GM19035 (cell line): ENCODE results near the gene MACIR.

ENCODE experiments used
- ATAC-seq: cut with Tn5 transposase; IDR thresholded peaks from one replicate; pipeline ENCODE4 v1.9.1; 2021; ENCODE audit not compliant: unreplicated experiment

MACIR gene

DNA sequence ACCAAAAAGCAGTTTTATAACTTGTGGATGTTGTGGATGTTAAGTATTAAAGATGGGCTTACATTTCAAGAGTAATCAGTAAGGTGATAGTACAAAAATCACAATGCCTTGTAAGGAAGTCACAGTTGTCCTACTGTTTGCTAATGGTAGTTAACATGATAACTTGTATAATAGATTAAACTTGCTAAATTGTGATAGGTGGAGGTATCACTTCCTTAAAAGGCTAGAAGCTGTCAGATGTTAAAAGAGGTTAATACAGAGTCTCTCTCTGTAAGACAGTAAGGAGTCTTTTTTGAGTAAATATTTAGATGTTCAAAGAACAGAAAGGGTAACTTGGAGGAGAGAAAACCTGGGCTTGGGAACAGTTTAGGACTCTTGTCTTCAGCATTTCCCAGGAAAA lies 14.2 kb upstream of the MACIR start:
- no peak for ATAC-seq

DNA sequence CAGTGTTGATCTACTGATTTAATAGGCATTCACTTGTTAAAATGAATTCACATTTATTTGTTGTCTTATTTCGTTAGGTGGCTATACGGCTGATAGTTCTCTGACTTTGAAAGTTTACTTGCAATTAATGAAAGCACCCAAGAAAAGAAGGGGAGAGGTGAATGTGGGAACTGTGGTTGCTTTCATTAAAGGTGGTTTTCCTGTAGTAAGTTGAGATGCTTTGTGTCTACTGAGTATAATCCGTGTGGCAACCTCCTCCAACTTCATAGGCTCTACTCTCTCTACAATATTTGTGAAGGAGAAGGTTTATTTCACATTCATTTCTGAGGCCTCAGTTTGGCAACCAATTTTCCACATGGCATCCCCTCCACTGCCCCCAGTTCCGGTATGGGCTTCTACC lies 12.8 kb upstream of the MACIR start:
- no peak for ATAC-seq

DNA sequence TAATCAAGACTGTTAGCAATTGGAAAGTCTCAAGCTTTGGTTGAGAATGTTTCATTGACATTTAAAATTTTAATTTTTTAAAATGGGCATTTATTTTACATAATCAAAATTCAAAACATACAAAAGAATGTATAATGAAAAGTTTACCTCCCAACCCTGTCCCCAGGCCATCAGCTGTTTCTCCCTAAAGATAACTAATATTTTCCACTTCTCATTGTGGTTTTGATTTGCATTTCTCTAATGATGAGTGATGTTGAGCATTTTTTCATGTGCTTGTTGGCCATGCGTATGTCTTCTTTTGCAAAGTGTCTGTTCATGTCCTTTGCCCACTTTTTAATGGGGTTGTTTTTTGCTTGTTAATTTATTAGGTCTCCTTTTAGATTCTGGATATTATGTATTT lies 11.4 kb upstream of the MACIR start:
- no peak for ATAC-seq

DNA sequence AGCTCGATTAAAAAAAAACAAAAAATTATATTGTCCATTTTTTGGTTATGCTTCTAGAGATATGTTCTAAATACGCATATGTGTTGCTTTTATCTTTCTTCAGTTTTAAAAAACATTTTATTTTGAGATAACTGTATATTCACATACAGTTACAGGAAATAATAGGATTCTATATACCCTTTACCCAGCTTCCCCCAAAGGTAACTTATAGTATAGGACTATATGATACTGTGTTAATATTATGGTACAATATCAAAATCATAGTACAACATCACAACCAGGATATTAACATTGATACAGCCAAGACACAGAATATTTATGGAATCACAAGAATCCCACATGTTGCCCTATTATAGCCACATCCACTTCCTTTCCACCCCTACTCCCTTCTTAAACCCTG lies 9.5 kb upstream of the MACIR start:
- ATAC-seq, result no peak

DNA sequence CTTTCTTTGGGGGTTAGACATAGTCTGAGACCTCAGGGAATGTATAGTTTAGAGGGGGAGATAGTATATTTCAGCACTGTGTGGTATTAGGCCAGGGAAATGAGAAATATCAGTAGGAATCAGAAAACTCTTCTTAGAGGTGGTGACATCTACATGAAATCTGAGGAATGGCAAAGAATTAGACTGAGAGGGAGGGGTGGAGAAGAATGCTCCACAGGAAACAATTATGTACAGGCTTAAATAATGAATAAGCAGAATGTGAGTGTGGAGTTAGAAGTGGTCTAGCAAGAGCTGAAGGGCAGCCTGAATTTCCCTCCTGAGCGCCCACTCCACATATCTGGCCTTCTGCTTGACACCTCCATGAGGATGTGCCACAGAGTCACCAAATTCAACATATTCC lies 3.6 kb upstream of the MACIR start:
- no peak for ATAC-seq

DNA sequence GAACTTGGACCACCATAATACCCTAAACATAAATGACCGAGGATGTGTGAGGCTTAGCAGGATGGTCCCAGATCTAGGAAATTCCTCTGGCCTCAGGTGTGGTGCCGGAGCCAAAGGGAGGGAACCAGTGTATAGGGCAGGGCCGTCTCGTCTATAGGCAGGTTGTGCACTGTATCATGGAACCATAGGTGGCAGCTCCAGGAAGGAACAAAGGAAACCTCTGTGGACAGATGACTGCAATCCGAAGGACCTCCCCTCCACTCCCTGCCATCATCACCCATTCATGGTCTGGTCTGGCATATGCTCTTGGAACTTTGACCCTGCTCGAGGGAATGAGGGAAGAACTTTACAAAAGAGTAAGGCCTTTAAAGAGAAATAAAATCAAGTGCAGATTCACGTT lies 2.9 kb upstream of the MACIR start:
- no peak for ATAC-seq

DNA sequence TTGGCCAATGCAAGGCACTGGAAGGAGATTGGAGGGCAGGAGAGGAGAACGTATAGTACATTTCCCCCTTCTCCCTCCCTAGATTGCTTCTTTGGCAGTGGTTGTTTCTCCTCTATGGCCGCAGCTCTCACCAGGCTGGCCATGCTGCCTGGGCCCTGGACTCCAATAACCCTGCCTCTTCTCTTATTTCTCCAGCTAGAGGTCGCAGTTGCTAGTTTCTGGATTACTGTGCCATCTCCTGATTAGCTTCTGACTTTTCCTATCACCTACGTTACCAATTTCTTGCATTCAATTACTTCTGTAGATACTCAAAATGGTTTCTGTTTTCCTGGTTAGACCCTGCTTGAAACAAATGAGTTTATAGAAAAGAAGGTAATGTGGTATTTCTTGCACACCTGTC lies 2.4 kb upstream of the MACIR start:
- ATAC-seq, result no peak

DNA sequence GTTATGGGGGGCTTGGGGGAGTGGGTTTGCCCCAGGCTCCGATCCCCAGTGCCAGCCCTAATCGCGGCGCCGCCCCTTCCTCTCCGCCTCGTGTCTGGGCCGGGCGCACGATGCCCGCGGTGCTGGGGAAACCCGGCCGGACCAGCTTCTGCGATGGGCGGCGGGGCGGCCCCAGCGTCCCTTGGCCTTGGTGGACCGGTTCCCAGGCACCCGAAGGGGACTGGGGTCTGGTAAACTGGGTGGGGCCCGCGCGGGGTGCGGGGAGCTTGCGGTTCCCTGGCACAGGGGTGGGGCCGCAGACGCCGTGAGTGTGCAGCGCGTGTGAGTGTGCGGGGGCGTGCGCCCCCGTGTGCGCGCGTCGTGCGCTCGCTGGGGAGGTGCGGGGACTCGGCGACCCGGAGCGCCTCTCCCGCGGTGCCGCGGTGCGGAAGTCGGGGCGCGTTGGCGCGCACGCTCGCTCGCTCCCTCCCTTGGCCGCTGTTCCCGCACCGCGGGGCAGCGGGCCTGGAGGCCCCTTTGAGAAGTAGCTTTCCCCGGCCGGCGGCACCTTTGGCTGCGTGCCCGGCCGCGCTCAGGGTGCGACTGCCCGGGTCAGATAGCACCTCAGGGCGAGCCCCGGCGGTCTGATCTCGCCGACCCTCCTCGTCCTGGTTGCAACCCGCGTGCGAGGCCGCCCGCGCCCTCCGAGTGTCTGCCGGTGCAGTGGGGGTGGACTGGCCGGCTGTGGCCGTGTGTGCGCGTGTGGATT lies 568 bp downstream of the MACIR start:
- ATAC-seq, result peak; percentile 44

DNA sequence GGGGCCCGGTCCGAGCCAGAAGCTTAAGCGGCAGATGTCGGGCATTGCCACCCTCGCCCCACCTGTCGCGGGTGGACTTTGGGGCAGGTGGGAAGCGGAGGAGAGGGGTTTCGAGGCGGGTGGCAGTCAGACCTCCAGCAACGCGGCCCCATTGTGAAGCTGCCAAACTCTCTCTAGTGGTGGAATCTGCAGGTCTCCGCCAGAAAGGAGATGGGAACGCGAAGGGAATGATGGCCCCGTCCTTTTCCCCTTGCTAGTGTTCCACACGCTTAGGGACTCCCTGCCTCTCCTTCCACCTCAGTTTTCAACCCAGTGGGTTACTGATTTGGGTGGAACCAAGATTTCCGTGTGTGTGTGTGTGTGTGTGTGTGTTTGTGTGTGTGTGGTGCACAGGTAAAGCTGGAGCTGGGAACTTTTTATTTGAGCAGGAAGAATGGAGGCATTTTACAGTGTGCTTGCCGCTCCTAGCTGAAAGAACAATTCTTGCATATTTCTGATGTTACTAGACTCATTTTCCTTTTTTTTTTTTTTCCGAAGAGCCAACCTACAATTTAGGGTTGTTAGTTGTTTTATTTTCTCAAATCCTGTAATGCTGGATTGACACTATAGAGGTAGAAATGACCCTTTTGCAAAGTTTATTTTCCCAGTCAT lies 1.3 kb downstream of the MACIR start:
- ATAC-seq, result no peak

DNA sequence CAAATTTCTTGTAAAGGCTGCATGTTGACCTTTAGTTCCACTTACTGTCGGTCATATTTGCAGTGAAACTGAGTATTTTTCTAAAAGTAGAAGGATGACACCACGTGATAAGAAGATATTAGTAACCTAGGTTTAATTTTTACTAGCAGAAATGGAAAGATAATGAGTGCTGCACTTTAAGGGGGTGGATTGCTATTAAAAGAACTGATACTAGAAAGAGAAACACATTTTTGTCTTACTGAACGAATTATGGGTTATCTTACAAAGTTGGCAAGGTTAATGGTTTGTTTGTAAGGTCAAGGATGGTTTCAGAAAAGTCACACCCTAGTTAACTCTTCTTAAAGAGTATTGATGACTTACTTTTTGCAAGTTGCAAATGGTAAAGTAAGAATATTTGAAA lies 2.4 kb downstream of the MACIR start:
- ATAC-seq, result peak; percentile 32

DNA sequence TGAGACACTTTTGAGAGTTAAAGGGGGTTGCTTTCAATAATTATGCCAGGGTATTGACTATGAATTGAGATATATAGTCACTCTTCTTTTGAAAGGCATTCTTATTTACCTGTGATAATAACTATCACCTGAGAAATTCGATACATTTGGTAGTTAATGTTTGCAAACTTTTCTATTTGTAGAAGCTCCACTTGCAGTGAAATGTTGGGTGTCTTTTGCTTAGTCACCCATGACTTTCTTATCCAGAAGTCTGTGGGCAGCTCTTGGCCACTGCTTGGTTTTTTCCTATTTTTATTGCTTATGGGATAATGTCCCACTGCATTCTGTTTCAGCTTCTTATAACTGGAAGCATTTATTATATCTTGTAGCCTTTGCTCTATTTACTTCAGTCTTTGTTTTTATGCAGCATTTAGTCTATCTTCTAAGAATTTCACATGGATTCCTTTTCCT lies 3.9 kb downstream of the MACIR start:
- no peak for ATAC-seq

DNA sequence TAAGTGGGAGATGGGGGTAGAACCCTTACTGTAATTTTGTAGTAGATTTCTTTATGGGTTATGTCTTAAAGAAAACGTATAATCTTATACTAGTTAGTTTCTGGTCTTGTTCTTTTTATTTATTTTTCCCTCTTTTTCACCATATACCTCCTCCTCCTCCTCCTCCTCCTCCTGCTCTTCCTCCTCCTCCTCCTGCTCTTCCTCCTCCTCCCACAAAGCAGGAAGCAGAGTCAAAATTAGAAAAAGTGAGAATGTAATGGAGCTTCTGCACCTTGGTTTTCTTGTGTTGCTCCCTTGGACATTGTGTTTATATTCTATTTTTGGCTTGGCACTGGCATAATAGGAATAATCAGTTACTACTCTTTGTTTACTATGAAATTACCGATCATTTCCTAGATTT lies 4.5 kb downstream of the MACIR start:
- no peak for ATAC-seq

DNA sequence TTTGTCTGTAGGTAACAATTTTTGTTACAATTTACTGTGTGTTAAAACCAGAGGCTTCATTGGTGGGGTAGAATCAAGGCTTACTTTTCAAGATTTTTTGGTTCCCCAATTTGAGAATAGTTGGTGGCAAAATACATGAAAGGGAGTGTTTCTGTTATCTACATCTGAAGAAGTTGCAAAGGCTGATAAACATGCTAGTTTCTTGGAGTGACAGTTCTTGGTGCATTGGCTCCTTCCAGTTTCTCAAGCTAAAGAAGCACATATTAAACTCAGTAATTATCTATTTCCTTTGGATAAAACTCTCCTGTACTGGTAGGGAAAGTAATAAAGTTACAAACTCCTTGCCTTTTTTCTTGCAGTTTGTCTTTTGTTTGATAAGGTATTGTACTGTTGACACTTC lies 5.9 kb downstream of the MACIR start:
- no peak for ATAC-seq

DNA sequence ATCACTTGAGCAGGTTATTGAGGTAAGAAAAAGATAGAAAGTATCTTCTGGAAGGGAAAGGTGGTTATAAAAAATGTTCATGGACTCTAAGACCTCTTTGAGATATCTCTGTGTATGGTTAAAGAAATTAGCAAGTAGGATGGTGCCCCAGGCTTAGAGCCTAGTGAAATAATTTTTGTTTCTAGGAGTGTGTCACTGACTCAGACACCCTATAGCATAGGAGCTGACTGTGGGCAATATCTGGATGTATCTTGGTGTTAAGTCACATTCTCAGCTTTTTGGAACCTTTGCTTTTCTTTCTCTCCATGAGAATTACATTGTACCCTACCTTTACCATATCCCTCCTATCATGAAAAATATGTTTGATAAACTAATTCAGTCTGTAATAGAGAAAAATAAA lies 12.0 kb downstream of the MACIR start:
- ATAC-seq, result no peak

DNA sequence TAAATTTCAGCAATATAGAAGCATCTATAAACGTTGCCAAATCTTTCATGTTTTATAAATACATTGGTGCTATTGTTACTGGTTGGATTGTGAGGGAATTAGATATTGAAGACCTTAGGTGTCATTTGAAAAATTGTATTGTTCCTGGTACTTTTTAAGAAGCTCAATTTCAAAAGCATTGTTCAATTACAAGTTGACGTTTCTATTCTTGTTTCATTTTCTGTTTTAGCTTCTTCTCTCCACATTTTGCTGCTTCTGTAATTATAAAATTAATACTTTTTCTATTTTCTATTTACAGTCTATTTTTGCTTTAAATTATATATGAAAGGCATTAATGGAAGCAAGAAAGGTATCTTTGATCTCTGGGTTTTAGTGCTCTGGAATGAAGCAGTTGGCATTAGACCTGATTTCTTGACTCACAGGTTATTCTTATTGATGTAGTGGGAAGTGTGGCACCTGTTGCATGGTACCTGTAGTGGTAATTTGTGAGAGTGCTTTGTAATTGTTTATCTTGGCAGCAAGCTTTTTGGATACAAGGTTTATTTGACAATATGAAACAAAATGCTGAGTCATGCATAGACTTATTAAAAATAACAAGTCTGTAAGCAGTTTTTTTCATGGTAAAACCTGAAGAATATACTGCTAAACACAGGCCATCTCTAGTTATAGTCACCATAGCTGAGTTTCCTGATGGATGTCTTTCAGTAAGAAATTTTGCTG lies 13.2 kb downstream of the MACIR start:
- no peak for ATAC-seq

DNA sequence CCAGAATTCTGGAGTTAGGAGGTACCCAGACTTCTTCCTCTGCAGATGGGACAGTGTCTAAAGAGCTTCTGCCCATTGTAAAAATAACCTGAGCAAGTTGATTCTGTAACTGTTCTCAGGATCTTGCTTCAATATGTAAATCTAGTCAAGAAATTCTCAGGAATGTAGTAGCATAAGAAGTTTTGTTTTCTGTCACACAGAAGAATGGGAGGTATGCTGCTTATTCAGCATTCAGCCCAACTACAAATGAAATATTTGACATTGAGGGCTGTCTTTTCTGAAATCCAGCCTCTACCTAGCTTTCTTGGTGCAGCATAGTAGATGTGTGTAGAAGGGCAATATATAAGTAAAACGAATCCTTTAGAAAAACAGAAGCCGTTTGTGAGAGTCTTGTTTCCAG lies 13.8 kb downstream of the MACIR start:
- no peak for ATAC-seq

DNA sequence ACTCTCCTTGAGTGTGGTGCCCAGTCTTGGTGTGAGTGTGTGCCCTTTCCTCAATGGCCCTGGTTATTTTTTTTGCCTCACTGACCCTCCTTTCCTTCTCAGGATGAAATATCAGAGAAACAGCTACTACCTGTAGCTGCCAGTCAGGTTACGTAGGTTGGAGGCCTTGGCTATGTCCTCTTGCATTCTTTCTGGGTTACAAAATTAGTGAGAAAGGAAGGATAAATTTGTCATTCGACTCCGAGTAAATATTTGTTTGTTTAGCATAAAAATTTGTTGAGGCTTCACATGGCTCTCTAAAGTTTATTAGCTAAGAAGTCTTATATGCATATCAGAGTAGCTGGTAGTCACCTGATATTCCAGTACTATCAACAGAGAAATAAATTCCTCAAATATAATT lies 15.4 kb downstream of the MACIR start:
- no peak for ATAC-seq

DNA sequence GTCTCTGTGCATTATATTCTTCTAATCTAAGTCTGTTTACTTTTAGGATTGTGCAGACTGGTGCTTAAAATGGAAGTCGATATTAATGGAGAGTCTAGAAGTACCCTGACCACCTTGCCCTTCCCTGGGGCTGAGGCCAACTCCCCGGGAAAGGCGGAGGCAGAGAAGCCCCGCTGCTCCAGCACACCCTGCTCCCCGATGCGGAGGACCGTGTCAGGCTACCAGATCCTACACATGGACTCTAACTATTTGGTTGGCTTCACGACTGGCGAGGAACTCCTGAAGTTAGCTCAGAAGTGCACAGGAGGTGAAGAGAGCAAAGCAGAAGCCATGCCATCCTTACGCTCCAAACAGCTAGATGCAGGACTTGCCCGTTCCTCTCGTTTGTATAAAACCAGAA lies 17.3 kb downstream of the MACIR start:
- no peak for ATAC-seq

DNA sequence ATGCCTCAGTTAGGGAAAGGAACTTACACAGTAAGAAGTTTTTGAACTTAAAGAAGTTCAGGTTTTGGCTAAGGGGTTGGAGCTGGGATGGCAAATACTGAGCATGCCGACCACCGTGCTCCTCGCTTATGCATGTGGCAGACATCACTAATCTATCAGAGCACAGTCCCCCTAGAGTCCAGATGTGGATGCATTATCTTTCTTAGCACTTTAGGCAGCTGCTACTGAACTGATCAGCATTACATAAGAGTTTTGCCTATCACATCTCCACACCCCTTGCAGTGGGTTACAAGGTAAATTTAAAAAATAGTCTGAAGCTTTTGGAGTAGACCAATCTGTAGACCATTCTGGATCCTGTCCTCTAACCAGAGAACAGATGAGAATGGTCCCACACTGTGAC lies 22.4 kb downstream of the MACIR start:
- no peak for ATAC-seq

DNA sequence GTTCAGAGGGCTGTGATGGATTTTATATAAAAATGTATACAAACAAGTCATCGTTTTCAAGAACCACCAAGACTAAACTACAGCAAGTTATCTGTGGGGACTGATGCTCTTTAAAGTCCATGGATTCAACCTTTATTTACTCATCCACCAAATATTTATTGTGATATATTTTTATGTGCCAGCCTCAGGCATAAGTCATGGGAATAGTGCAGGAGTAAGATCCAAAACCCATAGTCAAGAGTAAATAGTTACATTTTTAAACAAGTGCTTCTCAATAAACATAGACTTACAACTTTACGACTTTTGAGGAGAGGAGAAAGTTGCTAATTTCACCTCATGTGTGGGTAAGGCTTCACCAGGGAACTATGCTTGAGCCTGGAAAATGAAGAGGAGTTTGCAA lies 24.6 kb downstream of the MACIR start:
- no peak for ATAC-seq

DNA sequence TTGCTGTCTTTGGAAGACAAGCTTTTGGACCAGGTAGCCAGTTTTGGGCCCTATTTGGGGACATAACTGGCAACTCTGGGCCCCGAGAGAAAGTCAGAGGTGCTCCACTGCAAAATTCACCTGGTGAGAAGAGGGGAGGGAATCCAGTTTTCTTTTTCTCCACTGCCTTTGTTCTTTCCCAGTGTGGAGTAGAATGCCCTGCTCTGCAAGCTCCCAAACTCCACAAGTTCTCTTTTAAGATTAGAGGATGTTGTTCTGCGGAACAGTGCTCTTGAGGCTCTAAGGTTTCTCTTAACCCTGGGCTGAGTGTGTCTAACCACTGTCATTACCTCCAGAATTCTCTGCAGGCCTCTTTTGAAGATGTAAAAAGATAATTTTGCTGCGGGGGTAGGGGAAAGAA lies 25.3 kb downstream of the MACIR start:
- ATAC-seq, result no peak

DNA sequence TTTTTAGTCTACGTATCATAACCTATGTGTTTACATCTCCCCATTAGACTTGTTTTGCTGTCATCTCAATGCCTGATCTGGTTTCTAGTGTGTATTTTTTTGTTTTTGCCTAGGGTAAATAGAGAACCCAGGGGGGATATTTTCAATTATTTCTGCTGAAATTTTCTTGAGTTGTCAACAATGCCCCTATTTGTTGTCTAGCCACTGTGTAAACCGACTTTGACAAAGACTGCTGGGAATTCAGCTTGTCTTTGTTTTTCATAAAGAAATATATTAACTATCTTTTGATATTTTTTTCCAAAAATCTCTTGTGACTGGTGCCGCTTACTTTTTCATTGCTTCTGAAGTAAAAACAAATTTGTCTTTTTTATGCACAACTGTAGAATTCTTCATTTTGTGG lies 28.1 kb downstream of the MACIR start:
- no peak for ATAC-seq
